Fibroblast of the conjunctiva (primary cell): ENCODE measurements around the gene QRFP.

ENCODE experiments used
- DNase-seq: peaks from one replicate; pipeline ENCODE4 v3.0.0-alpha.2; 2010; ENCODE audit warnings: low read depth

Gene QRFP

GRCh38 chr9:130890870-130891687 lies 5.5 kb downstream of the QRFP start:
- no peak for DNase-seq

DNA sequence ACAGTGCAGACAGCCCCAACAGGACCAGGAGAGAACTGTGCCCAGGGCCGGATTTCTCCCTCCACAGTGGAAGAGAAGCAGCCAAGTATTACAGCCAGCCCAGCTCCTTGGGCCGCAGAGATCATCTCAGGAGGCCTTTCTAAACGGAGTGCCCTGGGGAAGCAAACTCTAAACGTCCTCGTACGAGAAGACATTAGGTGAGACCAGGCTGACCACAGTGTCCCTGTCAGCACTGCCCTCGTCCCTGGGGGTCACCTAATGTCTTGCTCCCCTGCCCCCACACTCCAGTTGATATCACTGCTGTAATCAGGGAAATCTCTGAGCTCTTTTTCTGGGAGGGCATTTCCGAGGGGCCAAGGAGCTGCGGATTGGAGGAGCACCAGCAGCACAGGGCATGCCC lies 6.5 kb downstream of the QRFP start:
- no peak for DNase-seq

DNA sequence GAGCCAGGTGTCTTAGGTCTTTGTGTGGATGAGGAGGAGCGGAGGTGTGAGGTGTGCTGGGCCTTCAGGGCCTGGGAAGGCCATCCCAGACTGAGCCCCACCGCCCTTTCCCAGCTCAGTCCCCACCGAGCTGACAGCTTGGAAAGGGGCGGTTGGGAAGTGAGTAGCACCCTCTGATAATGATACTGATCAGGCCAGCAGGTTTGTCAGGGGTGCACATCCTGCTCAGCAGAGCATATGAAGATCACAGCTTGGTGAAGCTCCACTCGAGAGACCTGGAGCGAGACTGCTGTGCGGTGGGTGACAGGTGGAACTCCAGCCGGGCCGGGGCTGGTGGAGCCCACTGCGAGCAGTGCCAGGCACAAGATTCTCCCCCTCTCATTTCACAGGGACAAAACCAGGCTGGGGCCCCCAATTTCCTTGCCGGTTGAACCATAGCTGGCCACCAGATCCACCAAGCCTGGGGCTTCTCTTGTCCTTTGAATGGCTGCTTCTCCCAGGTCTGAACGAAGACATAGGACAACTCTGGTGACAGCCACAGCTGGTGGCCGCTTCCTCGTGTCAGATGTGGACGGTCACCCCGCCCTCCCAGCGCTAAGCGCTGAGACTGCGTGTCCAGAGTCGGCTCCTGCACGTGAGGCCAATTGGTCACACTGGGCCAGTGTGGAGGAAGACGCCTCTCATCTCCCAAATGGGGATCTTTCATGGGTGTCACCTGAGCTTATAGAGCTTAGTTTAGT lies 8.3 kb downstream of the QRFP start:
- no peak for DNase-seq

- no peak for DNase-seq
These were observed 9.0 kb downstream of the QRFP start for GRCh38 chr9:130887494-130888144.

DNA sequence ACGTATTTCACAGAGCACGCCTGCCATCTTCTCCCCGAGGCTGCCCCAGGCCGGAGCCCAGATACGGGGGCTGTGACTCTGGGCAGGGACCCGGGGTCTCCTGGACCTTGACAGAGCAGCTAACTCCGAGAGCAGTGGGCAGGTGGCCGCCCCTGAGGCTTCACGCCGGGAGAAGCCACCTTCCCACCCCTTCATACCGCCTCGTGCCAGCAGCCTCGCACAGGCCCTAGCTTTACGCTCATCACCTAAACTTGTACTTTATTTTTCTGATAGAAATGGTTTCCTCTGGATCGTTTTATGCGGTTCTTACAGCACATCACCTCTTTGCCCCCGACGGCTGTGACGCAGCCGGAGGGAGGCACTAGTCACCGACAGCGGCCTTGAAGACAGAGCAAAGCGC lies 9.6 kb downstream of the QRFP start:
- DNase-seq = no peak

- DNase-seq = no peak
These were observed 10.9 kb downstream of the QRFP start for GRCh38 chr9:130885484-130886375.

GRCh38 chr9:130884542-130885483 lies 11.8 kb downstream of the QRFP start:
- no peak for DNase-seq

DNA sequence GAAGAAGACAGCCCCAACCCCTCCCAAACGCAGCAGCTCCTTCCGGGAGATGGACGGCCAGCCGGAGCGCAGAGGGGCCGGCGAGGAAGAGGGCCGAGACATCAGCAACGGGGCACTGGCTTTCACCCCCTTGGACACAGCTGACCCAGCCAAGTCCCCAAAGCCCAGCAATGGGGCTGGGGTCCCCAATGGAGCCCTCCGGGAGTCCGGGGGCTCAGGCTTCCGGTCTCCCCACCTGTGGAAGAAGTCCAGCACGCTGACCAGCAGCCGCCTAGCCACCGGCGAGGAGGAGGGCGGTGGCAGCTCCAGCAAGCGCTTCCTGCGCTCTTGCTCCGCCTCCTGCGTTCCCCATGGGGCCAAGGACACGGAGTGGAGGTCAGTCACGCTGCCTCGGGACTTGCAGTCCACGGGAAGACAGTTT lies 12.5 kb downstream of the QRFP start:
- no peak for DNase-seq

- DNase-seq = no peak
These were observed 13.1 kb downstream of the QRFP start for GRCh38 chr9:130883479-130883878.

GRCh38 chr9:130882696-130883225 lies 13.9 kb downstream of the QRFP start:
- no peak for DNase-seq

DNA sequence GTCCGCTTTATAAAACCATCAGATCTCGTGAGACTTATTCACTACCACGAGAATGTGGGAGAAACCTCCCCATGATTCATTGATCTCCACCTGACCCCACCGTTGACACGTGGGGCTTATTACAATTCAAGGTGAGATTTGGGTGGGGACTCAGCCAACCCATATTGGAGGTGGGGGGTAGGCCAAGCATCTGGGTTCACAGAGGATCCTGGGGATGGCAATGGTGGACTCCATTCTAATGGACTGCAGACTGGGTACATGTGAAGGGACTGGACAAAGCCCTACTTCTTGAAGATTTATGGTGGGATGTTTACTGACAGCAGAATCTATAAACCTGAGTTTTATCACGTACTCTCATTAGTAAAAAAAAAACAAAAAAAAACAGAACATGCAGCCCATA lies 15.1 kb downstream of the QRFP start:
- no peak for DNase-seq

GRCh38 chr9:130880599-130881220 lies 15.9 kb downstream of the QRFP start:
- no peak for DNase-seq

- DNase-seq = no peak
These were observed 16.7 kb downstream of the QRFP start for GRCh38 chr9:130879863-130880411.

DNA sequence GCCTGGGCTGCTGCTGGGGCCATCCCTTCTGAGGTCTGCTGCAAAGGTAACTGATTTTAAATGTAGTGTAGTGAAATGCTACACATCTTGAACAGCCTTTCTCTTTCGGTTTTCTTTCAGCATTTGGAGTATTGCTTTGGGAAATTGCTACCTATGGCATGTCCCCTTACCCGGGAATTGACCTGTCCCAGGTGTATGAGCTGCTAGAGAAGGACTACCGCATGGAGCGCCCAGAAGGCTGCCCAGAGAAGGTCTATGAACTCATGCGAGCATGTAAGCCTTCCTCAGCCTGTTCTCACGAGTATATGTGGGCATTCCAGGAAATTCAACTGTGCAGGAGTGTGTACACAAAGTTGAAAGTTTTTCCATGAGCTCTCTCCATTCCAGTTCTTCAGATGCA lies 18.3 kb downstream of the QRFP start:
- DNase-seq = no peak

GRCh38 chr9:130877300-130877699 lies 19.3 kb downstream of the QRFP start:
- DNase-seq = no peak

DNA sequence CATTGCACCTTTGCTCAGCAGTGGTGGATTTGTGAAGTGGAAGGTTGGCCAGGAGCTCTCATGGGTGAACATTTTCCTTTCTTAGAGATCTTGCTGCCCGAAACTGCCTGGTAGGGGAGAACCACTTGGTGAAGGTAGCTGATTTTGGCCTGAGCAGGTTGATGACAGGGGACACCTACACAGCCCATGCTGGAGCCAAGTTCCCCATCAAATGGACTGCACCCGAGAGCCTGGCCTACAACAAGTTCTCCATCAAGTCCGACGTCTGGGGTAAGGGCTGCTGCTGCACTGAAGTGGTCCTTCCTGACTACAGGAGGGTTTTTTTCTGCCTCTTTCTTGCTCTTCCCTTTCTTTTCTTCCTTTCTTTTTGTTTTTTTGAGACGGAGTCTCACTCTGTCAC lies 21.8 kb downstream of the QRFP start:
- no peak for DNase-seq

GRCh38 chr9:130873966-130874365 lies 22.6 kb downstream of the QRFP start:
- DNase-seq = no peak

DNA sequence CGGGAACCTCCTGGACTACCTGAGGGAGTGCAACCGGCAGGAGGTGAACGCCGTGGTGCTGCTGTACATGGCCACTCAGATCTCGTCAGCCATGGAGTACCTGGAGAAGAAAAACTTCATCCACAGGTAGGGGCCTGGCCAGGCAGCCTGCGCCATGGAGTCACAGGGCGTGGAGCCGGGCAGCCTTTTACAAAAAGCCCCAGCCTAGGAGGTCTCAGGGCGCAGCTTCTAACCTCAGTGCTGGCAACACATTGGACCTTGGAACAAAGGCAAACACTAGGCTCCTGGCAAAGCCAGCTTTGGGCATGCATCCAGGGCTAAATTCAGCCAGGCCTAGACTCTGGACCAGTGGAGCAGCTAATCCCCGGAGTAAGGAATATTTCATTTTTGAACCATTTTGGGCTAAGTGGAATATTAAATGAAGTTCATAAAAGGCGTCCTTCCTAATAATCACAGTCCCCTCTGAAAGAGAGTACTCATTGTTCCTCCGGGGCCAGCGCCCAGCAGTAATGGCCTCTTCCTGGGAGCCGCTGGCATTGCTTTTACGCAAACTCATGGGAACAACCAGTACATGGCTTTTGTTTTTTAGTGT lies 23.6 kb downstream of the QRFP start:
- no peak for DNase-seq

- no peak for DNase-seq
These were observed 24.1 kb downstream of the QRFP start for GRCh38 chr9:130872508-130872907.
